IMR-90 (cell line): ENCODE results near the gene CASQ1.

ENCODE experiments used
- CTCF ChIP-seq: conservative IDR thresholded peaks from 2 replicates; pipeline ENCODE4 v1.5.1; 2012; ENCODE audit warnings: mild to moderate bottlenecking, low read depth, low read length, improper control_type of control experiment
- POLR2A ChIP-seq: IDR thresholded peaks from 2 replicates; pipeline ENCODE4 v1.6.1; 2012; ENCODE audit warnings: mild to moderate bottlenecking, low read depth, low read length
- RAD21 ChIP-seq: IDR thresholded peaks from 2 replicates; pipeline ENCODE4 v1.6.1; 2012; ENCODE audit warnings: low read length, improper control_type of control experiment

- TF ChIP-seq CTCF (no peak), POLR2A (no peak), RAD21 (no peak)
Observed at GRCh38 chr1:160214481-160215140, 24.2 kb downstream of the CASQ1 start.
